Fibroblast of mammary gland (primary cell): ENCODE measurements around the gene ADRA1B.
A peak's percentile ranks its signal among the peaks of the same experiment; 100 is the strongest.
"Not testable (repeated sequence)": the region's sequence is repeated elsewhere in the genome, so short reads cannot be mapped to it uniquely, and the experiment has no call there.

Experiments used
- DNase-seq: peaks from one replicate; pipeline ENCODE4 v3.0.0-alpha.2; 2010; ENCODE audit warnings: low read depth
- H3K4me3 ChIP-seq: 2 replicates; pipeline ENCODE4 v1.5.1; 2011; ENCODE audit warnings: low read depth, mild to moderate bottlenecking, low read length, moderate library complexity; ENCODE audit not compliant: control insufficient read depth
- CTCF ChIP-seq: conservative IDR thresholded peaks from 2 replicates; pipeline ENCODE4 v1.5.1; 2011; ENCODE audit warnings: low read depth, low read length, inconsistent platforms; ENCODE audit not compliant: control insufficient read depth, insufficient read depth

The ADRA1B gene

GRCh38 chr5:159963935-159964334 is 47.7 kb downstream of the ADRA1B start:
- no peak for TF ChIP-seq CTCF
- no peak overlapping the region for H3K4me3 ChIP-seq
- no peak for DNase-seq

- no peak overlapping the region for H3K4me3 ChIP-seq
- peak; percentile 52 for DNase-seq
- peak; percentile 58 for TF ChIP-seq CTCF
Observed at GRCh38 chr5:159965031-159965837, 49.0 kb downstream of the ADRA1B start.

GRCh38 chr5:159965838-159966128 is 49.5 kb downstream of the ADRA1B start:
- not testable (repeated sequence) for H3K4me3 ChIP-seq, DNase-seq

- TF ChIP-seq CTCF = no peak
- H3K4me3 ChIP-seq = no peak overlapping the region
- DNase-seq = peak; percentile 43
Observed at GRCh38 chr5:159969966-159970365, 53.7 kb downstream of the ADRA1B start.

- TF ChIP-seq CTCF = no peak
- H3K4me3 ChIP-seq = no peak overlapping the region
- DNase-seq = peak; percentile 50
Observed at GRCh38 chr5:159971038-159971437, 54.8 kb downstream of the ADRA1B start.

GRCh38 chr5:159971514-159971913 is 55.2 kb downstream of the ADRA1B start:
- H3K4me3 ChIP-seq = no peak overlapping the region
- TF ChIP-seq CTCF = no peak
- DNase-seq = no peak

- H3K4me3 ChIP-seq = no peak overlapping the region
- DNase-seq = no peak
- no peak for TF ChIP-seq CTCF
Observed at GRCh38 chr5:159971931-159972461, 55.7 kb downstream of the ADRA1B start.
